ENCODE data around the gene TCTA.

- TF ChIP-seq POLR2A (IDR thresholded peaks at IDR 0.05; ENCODE audit: low read depth), result no peak
- no peak for TF ChIP-seq POLR2AphosphoS5 (IDR thresholded peaks at IDR 0.05)
- TF ChIP-seq CTCF (IDR thresholded peaks at IDR 0.05), result no peak
- no peak for TF ChIP-seq EP300 (IDR thresholded peaks at IDR 0.05)
These were observed 23.9 kb upstream of the TCTA start for GRCh38 chr3:49388289-49388820.

Data from esophagus muscularis mucosa (tissue), 4 donors.